GM12878 (cell line): Measurements from ENCODE around the gene DENND6B.

Experiments
- GABPA ChIP-seq: IDR thresholded peaks from 2 replicates; pipeline ENCODE4 v1.6.1; 2014; ENCODE audit warnings: antibody characterized with exemption, low read depth, mild to moderate bottlenecking, inconsistent platforms
- JUNB ChIP-seq: IDR thresholded peaks from 2 replicates; pipeline ENCODE4 v1.6.1; 2016; ENCODE audit warnings: antibody characterized with exemption, mild to moderate bottlenecking
- KDM1A ChIP-seq: fragments of 200-600 bp; sonication (generic); IDR thresholded peaks from 2 replicates; pipeline ENCODE4 v1.6.1; 2016; ENCODE audit warnings: borderline replicate concordance
- LARP7 ChIP-seq: fragments of 450-650 bp; IDR thresholded peaks from 2 replicates; pipeline ENCODE4 v1.6.1; 2017; ENCODE audit warnings: mild to moderate bottlenecking
- POLR2A ChIP-seq: IDR thresholded peaks from 2 replicates; pipeline ENCODE4 v1.6.1; 2011; ENCODE audit warnings: low read depth, mild to moderate bottlenecking, low read length
- SP1 ChIP-seq: IDR thresholded peaks from one replicate; pipeline ENCODE4 v1.6.1; 2011; ENCODE audit warnings: low read depth, low read length
- SREBF1 ChIP-seq: IDR thresholded peaks from 2 replicates; pipeline ENCODE4 v1.6.1; 2012; ENCODE audit warnings: mild to moderate bottlenecking, low read length
- ZNF274 ChIP-seq: IDR thresholded peaks from one replicate; pipeline ENCODE4 v1.8.0; 2011; ENCODE audit not compliant: insufficient read length, insufficient read depth
- ZZZ3 ChIP-seq: IDR thresholded peaks from 2 replicates; pipeline ENCODE4 v1.6.1; 2011; ENCODE audit warnings: low read depth; ENCODE audit not compliant: control insufficient read depth, insufficient read length
- TF ChIP-seq, protein P1 (sequence below): fragments of 450-650 bp; IDR thresholded peaks from 2 replicates; pipeline ENCODE4 v1.6.1; 2017; ENCODE audit warnings: mild to moderate bottlenecking, moderate library complexity
- TF ChIP-seq, protein P2 (sequence below), 3 experiments: IDR thresholded peaks in 2 of 3; conservative IDR thresholded peaks in 1 of 3; 2 replicates each; pipeline ENCODE4 v1.5.1; 2011; ENCODE audit warnings: low read depth in 3 of 3, low read length in 3 of 3, mild to moderate bottlenecking in 3 of 3, control low read depth in 2 of 3, moderate library complexity in 2 of 3, inconsistent platforms in 1 of 3, mixed read lengths in 1 of 3; ENCODE audit not compliant: control insufficient read depth in 2 of 3, insufficient read depth in 1 of 3; ENCODE audit errors: extremely low read depth in 1 of 3

DNA sequence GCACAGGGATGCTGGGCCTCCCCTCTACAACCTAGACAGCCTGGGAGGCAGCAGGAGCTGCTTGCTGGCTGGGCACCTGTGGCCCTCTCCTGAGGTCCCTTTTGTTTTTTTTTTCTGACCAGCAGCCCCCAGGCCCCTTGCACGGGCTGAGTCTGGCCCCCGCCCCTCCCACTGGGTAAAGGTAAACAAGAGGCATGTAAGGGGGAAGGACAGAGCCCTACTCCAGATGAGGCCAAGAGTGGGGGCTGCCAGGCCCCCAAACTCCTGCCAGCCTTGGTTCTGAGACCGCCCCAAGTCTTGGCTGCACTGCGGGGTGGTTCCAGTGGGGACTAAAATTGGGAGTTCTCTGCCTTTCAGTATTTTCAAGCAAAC is 28.6 kb downstream of the DENND6B start:
- no peak for TF ChIP-seq ZNF274
- no peak for TF ChIP-seq SREBF1
- TF ChIP-seq JUNB, result no peak
- TF ChIP-seq, protein P1, sequence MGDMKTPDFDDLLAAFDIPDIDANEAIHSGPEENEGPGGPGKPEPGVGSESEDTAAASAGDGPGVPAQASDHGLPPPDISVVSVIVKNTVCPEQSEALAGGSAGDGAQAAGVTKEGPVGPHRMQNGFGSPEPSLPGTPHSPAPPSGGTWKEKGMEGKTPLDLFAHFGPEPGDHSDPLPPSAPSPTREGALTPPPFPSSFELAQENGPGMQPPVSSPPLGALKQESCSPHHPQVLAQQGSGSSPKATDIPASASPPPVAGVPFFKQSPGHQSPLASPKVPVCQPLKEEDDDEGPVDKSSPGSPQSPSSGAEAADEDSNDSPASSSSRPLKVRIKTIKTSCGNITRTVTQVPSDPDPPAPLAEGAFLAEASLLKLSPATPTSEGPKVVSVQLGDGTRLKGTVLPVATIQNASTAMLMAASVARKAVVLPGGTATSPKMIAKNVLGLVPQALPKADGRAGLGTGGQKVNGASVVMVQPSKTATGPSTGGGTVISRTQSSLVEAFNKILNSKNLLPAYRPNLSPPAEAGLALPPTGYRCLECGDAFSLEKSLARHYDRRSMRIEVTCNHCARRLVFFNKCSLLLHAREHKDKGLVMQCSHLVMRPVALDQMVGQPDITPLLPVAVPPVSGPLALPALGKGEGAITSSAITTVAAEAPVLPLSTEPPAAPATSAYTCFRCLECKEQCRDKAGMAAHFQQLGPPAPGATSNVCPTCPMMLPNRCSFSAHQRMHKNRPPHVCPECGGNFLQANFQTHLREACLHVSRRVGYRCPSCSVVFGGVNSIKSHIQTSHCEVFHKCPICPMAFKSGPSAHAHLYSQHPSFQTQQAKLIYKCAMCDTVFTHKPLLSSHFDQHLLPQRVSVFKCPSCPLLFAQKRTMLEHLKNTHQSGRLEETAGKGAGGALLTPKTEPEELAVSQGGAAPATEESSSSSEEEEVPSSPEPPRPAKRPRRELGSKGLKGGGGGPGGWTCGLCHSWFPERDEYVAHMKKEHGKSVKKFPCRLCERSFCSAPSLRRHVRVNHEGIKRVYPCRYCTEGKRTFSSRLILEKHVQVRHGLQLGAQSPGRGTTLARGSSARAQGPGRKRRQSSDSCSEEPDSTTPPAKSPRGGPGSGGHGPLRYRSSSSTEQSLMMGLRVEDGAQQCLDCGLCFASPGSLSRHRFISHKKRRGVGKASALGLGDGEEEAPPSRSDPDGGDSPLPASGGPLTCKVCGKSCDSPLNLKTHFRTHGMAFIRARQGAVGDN, result no peak
- TF ChIP-seq, protein P2, sequence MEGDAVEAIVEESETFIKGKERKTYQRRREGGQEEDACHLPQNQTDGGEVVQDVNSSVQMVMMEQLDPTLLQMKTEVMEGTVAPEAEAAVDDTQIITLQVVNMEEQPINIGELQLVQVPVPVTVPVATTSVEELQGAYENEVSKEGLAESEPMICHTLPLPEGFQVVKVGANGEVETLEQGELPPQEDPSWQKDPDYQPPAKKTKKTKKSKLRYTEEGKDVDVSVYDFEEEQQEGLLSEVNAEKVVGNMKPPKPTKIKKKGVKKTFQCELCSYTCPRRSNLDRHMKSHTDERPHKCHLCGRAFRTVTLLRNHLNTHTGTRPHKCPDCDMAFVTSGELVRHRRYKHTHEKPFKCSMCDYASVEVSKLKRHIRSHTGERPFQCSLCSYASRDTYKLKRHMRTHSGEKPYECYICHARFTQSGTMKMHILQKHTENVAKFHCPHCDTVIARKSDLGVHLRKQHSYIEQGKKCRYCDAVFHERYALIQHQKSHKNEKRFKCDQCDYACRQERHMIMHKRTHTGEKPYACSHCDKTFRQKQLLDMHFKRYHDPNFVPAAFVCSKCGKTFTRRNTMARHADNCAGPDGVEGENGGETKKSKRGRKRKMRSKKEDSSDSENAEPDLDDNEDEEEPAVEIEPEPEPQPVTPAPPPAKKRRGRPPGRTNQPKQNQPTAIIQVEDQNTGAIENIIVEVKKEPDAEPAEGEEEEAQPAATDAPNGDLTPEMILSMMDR (IDR thresholded peaks at IDR 0.05 in 2 of 3, conservative IDR thresholded peaks at IDR 0.05 in 1 of 3; ENCODE audit: control insufficient read depth in 2 of 3, extremely low read depth in 1 of 3, insufficient read depth in 1 of 3, low read depth in 3 of 3, low read length in 3 of 3), result no peak
- TF ChIP-seq ZZZ3, result no peak
- no peak for TF ChIP-seq SP1
- no peak for TF ChIP-seq LARP7
- TF ChIP-seq KDM1A, result no peak
- no peak for TF ChIP-seq POLR2A
- TF ChIP-seq GABPA, result no peak
